Endothelial cell (in vitro differentiated cells): Measurements from ENCODE around the gene ESD. TPM values are rescaled to one million over a fixed set of nuclear protein-coding genes. Genes with fewer than 3 reads are reported as not detected.
"Not testable (repeated sequence)": the region's sequence is repeated elsewhere in the genome, so short reads cannot be mapped to it uniquely, and the experiment has no call there.

ENCODE experiments used
- DNase-seq: peaks from one replicate; pipeline ENCODE4 v3.0.0; 2021; ENCODE audit warnings: low spot score
- H3K27ac Mint-ChIP-seq: one replicate; pipeline ENCODE4 v1.8.0; 2021; ENCODE audit warnings: mixed read lengths, inconsistent platforms; ENCODE audit not compliant: unreplicated experiment
- H3K27me3 Mint-ChIP-seq: one replicate; pipeline ENCODE4 v1.8.0; 2021; ENCODE audit warnings: mild to moderate bottlenecking, moderate library complexity, mixed read lengths, inconsistent platforms; ENCODE audit not compliant: unreplicated experiment
- H3K36me3 Mint-ChIP-seq: one replicate; pipeline ENCODE4 v1.8.0; 2021; ENCODE audit warnings: mild to moderate bottlenecking, low read depth, mixed read lengths, inconsistent platforms; ENCODE audit not compliant: unreplicated experiment
- H3K4me1 Mint-ChIP-seq: one replicate; pipeline ENCODE4 v1.8.0; 2021; ENCODE audit warnings: mild to moderate bottlenecking, mixed read lengths, inconsistent platforms; ENCODE audit not compliant: unreplicated experiment
- H3K4me3 Mint-ChIP-seq: one replicate; pipeline ENCODE4 v1.8.0; 2021; ENCODE audit warnings: mild to moderate bottlenecking, mixed read lengths, inconsistent platforms; ENCODE audit not compliant: unreplicated experiment
- H3K9me3 Mint-ChIP-seq: one replicate; pipeline ENCODE4 v1.8.0; 2021; ENCODE audit warnings: mixed read lengths, inconsistent platforms; ENCODE audit not compliant: unreplicated experiment
- total RNA-seq: library from RNA; stranded (reverse); fragmentation: NEBNext Ultra II Directional; extraction: Animal tissue kit (Norgen Biotek cat#: 25700); gene quantifications from one replicate; pipeline ENCODE4 v1.2.1, GENCODE V29; 2021; ENCODE audit not compliant: unreplicated experiment
- TF ChIP-seq, protein P1 (sequence below): fragments of 200-600 bp; sonication (generic); IDR thresholded peaks from one replicate; pipeline ENCODE4 v1.5.0; 2021; ENCODE audit warnings: antibody characterized with exemption; ENCODE audit not compliant: unreplicated experiment

Gene ESD
- total RNA-seq, 1 donor from 2014 or later = 90.9 TPM

DNA sequence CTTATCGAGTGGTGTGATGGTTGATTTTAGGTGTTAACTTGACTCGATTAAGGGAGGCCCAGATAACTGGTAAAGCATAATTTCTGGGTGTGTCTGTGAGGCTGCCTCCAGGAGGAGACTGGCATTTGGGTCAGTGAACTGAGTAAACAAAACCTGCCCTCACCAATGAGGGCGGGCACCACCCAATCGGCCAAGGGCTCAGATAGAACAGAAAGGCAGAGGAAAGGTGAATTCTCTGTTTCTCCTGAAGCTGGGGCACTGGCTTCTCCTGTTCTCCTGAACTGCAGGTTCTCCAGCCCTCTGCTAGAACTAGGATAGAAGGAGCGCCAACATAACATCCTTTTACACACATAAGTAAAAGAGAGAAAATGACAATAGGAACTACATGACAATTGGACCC is 35.1 kb downstream of the ESD start:
- H3K4me1 Mint-ChIP-seq = peaks cover 5% of the 10 kb centered on the region
- peaks cover 4% of the 10 kb centered on the region for H3K27me3 Mint-ChIP-seq
- no peak overlapping the region for H3K27ac Mint-ChIP-seq
- TF ChIP-seq, protein P1, sequence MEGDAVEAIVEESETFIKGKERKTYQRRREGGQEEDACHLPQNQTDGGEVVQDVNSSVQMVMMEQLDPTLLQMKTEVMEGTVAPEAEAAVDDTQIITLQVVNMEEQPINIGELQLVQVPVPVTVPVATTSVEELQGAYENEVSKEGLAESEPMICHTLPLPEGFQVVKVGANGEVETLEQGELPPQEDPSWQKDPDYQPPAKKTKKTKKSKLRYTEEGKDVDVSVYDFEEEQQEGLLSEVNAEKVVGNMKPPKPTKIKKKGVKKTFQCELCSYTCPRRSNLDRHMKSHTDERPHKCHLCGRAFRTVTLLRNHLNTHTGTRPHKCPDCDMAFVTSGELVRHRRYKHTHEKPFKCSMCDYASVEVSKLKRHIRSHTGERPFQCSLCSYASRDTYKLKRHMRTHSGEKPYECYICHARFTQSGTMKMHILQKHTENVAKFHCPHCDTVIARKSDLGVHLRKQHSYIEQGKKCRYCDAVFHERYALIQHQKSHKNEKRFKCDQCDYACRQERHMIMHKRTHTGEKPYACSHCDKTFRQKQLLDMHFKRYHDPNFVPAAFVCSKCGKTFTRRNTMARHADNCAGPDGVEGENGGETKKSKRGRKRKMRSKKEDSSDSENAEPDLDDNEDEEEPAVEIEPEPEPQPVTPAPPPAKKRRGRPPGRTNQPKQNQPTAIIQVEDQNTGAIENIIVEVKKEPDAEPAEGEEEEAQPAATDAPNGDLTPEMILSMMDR = no peak
- H3K9me3 Mint-ChIP-seq = no peaks in the 10 kb centered on the region
- H3K4me3 Mint-ChIP-seq = no peak overlapping the region
- no peaks in the 10 kb centered on the region for H3K36me3 Mint-ChIP-seq
- no peak for DNase-seq

DNA sequence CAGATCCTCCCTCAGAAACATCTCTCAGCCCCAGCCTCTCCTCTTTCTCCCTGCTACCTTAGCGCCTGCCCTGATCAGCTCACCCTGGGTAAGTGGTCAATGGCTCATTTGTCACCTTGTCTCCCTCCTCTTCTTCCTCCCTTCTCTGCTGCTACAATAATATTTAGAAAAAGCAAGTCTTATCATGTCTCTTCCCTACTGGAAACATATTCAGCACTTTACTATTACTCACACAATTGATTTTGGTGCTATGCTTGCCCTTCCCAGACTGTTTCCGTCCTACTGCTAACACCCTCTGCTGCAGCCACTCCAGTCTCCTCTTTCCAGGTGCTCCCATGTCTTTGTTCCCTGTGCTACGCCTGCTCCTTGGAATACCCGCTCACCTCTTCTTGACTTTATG is 35.8 kb downstream of the ESD start:
- TF ChIP-seq, protein P1 = no peak
- H3K4me3 Mint-ChIP-seq = no peak overlapping the region
- no peaks in the 10 kb centered on the region for H3K36me3 Mint-ChIP-seq
- no peak for DNase-seq
- H3K4me1 Mint-ChIP-seq = peaks cover 5% of the 10 kb centered on the region
- no peak overlapping the region for H3K27ac Mint-ChIP-seq
- H3K9me3 Mint-ChIP-seq = no peaks in the 10 kb centered on the region
- peaks cover 4% of the 10 kb centered on the region for H3K27me3 Mint-ChIP-seq

DNA sequence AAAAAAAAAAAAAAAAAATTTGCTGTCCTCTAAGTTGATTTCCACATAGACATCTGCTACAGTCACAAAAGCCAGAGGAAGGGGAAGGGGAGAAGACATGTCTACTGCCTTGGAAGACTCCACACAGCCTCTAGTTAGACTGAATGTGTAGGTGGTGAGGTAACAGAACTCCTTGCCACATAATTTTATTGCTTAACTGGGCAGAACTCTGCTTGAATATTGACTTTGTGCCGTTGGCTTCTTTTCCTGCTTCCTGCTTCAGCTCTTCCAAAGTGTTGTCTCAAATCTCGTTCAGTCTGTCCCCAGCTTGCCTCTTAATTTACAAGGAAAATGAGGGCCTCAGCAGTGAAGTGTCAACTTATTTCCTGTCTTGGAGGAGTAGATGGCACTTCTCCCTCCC is 37.1 kb downstream of the ESD start:
- Mint-ChIP-seq H3K27ac (no peak overlapping the region), H3K36me3 (no peaks in the 10 kb centered on the region), H3K4me3 (no peak overlapping the region), H3K4me1 (peaks cover 5% of the 10 kb centered on the region), H3K9me3 (no peaks in the 10 kb centered on the region), H3K27me3 (peaks cover 4% of the 10 kb centered on the region)
- no peak for DNase-seq
- TF ChIP-seq, protein P1 = no peak

DNA sequence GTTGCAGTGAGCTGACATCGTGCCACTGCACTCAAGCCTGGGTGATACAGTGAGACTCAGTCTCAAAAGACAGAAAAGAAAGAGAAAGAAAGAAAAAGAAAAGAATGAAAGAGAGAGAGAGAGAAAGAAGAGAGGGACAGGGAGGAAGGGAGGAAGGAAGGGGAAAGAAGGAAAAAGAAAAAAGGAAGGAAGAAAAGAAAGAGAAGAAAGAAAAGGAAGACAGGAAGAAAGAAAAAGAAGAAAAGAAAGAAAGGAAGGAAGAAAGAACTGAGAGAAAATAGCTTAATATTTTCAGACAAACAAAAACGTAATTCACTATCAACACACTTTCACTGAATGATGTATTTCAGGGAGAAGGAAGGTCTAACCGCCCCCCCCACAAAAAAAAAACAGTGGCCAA is 39.3 kb downstream of the ESD start:
- TF ChIP-seq, protein P1 = no peak
- DNase-seq = no peak
- Mint-ChIP-seq H3K4me1 (peaks cover 5% of the 10 kb centered on the region), H3K9me3 (no peaks in the 10 kb centered on the region), H3K27ac (no peak overlapping the region), H3K4me3 (no peak overlapping the region), H3K36me3 (no peaks in the 10 kb centered on the region), H3K27me3 (peaks cover 3% of the 10 kb centered on the region)

DNA sequence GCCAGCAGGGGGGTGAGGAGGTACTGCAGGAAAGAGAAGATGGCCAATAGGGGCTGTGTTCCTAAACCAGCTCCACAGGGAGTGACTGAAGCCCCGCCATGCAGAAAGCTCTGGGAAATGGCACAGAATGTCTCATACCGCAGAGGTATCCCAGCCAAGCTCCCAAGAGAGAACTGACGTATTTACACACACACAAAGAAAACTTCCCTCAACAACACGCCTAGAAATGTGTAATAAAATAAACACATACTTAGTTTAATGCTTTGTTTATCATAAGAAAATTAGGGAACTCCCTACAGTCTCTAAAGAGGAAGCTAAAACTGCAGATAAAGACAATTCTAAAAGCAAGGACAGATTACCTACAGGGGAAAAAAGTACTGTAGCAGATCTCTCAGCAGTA is 40.0 kb downstream of the ESD start:
- TF ChIP-seq, protein P1 = no peak
- H3K4me1 Mint-ChIP-seq = peaks cover 5% of the 10 kb centered on the region
- H3K27ac Mint-ChIP-seq = no peak overlapping the region
- no peak overlapping the region for H3K4me3 Mint-ChIP-seq
- H3K36me3 Mint-ChIP-seq = no peaks in the 10 kb centered on the region
- H3K9me3 Mint-ChIP-seq = no peaks in the 10 kb centered on the region
- no peak for DNase-seq
- peaks cover 4% of the 10 kb centered on the region for H3K27me3 Mint-ChIP-seq

DNA sequence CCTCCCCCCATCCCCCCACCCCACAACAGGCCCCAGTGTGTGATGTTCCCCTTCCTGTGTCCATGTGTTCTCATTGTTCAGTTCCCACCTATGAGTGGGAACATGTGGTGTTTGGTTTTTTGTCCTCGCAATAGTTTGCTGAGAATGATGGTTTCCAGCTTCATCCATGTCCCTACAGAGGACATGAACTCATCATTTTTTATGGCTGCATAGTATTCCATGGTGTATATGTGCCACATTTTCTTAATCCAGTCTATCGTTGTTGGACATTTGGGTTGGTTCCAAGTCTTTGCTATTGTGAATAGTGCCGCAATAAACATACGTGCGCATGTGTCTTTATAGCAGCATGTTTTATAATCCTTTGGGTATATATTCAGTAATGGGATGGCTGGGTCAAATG is 41.5 kb downstream of the ESD start:
- not testable (repeated sequence) for H3K27ac Mint-ChIP-seq, H3K27me3 Mint-ChIP-seq, H3K9me3 Mint-ChIP-seq, H3K4me1 Mint-ChIP-seq, H3K4me3 Mint-ChIP-seq, DNase-seq, H3K36me3 Mint-ChIP-seq
